Endothelial cell of umbilical vein (primary cell): ENCODE results near the gene DOCK7. TPM values are rescaled to one million over a fixed set of nuclear protein-coding genes. Genes with fewer than 3 reads are reported as not detected.
A peak's percentile ranks its signal among the peaks of the same experiment; 100 is the strongest.

Source experiments
- BruUV-seq: library from RNA; stranded (reverse); fragments of 400-500 nt; replicated peaks from 2 replicates; lab custom pipeline; 2021; lab: Mats Ljungman, UMichigan
- CTCF ChIA-PET: fragments of 300-600, 350-600 bp; sonication (Branson Sonifier 250); formaldehyde crosslinking; loops from one replicate; lab custom pipeline; 2021; ENCODE audit warnings: antibody characterized with exemption, inconsistent platforms; lab: Charles Lee
- POLR2A ChIA-PET: fragments of 300-600, 350-600 bp; sonication (Branson Sonifier 250); formaldehyde crosslinking; loops from one replicate; lab custom pipeline; 2021; ENCODE audit warnings: antibody characterized with exemption, inconsistent platforms; lab: Charles Lee
- DNase-seq: peaks from one replicate; pipeline ENCODE4 v3.0.0-alpha.2; 2011; ENCODE audit warnings: low read depth, low spot score
- FAIRE-seq: peaks from 2 replicates; lab custom pipeline; 2011; peaks lifted over from hg19 to GRCh38; lab: Jason Lieb, UNC
- H2AFZ ChIP-seq: 2 replicates; pipeline ENCODE4 v1.6.0; 2012; ENCODE audit warnings: low read depth, low read length, control low read depth, inconsistent platforms
- H3K27ac ChIP-seq: 2 replicates; pipeline ENCODE4 v1.5.1; 2011; ENCODE audit warnings: low read depth, mild to moderate bottlenecking, control low read depth, low read length, moderate library complexity; ENCODE audit not compliant: insufficient read depth
- H3K27me3 ChIP-seq, 2 experiments: 2 replicates each; pipeline versions ENCODE4 v1.6.0 to v1.6.1; 2011; ENCODE audit warnings: low read length in 2 of 2, mixed read lengths in 1 of 2; ENCODE audit not compliant: control insufficient read depth in 2 of 2, insufficient read depth in 2 of 2
- H3K36me3 ChIP-seq, 2 experiments: 2 replicates in 1 of 2; 3 replicates in 1 of 2; pipeline ENCODE4 v1.5.1; 2011; ENCODE audit warnings: low read length in 2 of 2, mild to moderate bottlenecking in 1 of 2, moderate library complexity in 1 of 2; ENCODE audit not compliant: control insufficient read depth in 2 of 2, insufficient read depth in 2 of 2; ENCODE audit errors: extremely low read depth in 1 of 2
- H3K4me1 ChIP-seq: 3 replicates; pipeline ENCODE4 v1.5.1; 2011; ENCODE audit warnings: mild to moderate bottlenecking, low read length; ENCODE audit not compliant: control insufficient read depth, insufficient read depth; ENCODE audit errors: extremely low read depth
- H3K4me2 ChIP-seq: 2 replicates; pipeline ENCODE4 v1.6.1; 2011; ENCODE audit warnings: low read length, control low read depth, mixed read lengths; ENCODE audit not compliant: insufficient read depth
- H3K4me3 ChIP-seq, 3 experiments: fragments of 200-600 bp in 1 of 3; sonication (generic), shearing (Covaris generic) in 1 of 3; replicated peaks in 1 of 3; 2 replicates each; pipeline ENCODE4 v1.5.1; 2011 to 2016; ENCODE audit warnings: control low read depth in 3 of 3, low read length in 3 of 3, mild to moderate bottlenecking in 2 of 3, inconsistent platforms in 1 of 3, low read depth in 1 of 3, moderate library complexity in 1 of 3; ENCODE audit not compliant: insufficient read depth in 1 of 3
- H3K79me2 ChIP-seq: 2 replicates; pipeline ENCODE4 v1.6.0; 2012; ENCODE audit warnings: low read length, inconsistent platforms; ENCODE audit not compliant: control insufficient read depth, insufficient read depth
- H3K9ac ChIP-seq: replicated peaks from 2 replicates; pipeline ENCODE3; 2011; ENCODE audit warnings: low read length, control low read depth; ENCODE audit not compliant: insufficient read depth; ENCODE audit errors: extremely low read depth
- H3K9me1 ChIP-seq: replicated peaks from 3 replicates; pipeline ENCODE4 v1.6.0; 2011; ENCODE audit warnings: mild to moderate bottlenecking, low read length; ENCODE audit not compliant: control insufficient read depth, insufficient read depth; ENCODE audit errors: extremely low read depth
- H3K9me3 ChIP-seq: replicated peaks from 2 replicates; pipeline ENCODE4 v1.5.1; 2012; ENCODE audit warnings: low read length, inconsistent platforms; ENCODE audit not compliant: control insufficient read depth, insufficient read depth
- H4K20me1 ChIP-seq: replicated peaks from 2 replicates; pipeline ENCODE3; 2011; ENCODE audit warnings: mild to moderate bottlenecking, low read length; ENCODE audit not compliant: control insufficient read depth, insufficient read depth; ENCODE audit errors: extremely low read depth
- CTCF ChIP-seq, 2 donors: IDR thresholded peaks; 1 replicate in 1 of 2; 2 replicates in 1 of 2; pipeline ENCODE4 v1.5.1; 2011; ENCODE audit warnings: low read length in 2 of 2, mild to moderate bottlenecking in 2 of 2, moderate library complexity in 2 of 2, control low read depth in 1 of 2, inconsistent platforms in 1 of 2, low read depth in 1 of 2; ENCODE audit not compliant: insufficient read depth in 1 of 2; ENCODE audit errors: extremely low read depth in 1 of 2
- EZH2 ChIP-seq: IDR thresholded peaks from 2 replicates; pipeline ENCODE4 v1.6.1; 2012; ENCODE audit warnings: borderline replicate concordance, low read depth, mild to moderate bottlenecking, moderate library complexity, low read length, inconsistent platforms; ENCODE audit not compliant: severe bottlenecking
- FOS ChIP-seq: IDR thresholded peaks from 2 replicates; pipeline ENCODE4 v1.6.1; 2011; ENCODE audit warnings: mild to moderate bottlenecking, low read length, moderate library complexity, borderline replicate concordance; ENCODE audit not compliant: insufficient read depth
- GATA2 ChIP-seq: IDR thresholded peaks from 2 replicates; pipeline ENCODE4 v1.7.0; 2011; ENCODE audit warnings: low read depth, mild to moderate bottlenecking, moderate library complexity, mixed read lengths, low read length; ENCODE audit not compliant: insufficient read length, insufficient read depth
- JUN ChIP-seq: IDR thresholded peaks from 2 replicates; pipeline ENCODE4 v1.6.1; 2011; ENCODE audit warnings: borderline replicate concordance, low read depth; ENCODE audit not compliant: insufficient read length, insufficient read depth
- MAX ChIP-seq: IDR thresholded peaks from 2 replicates; pipeline ENCODE4 v1.6.1; 2011; ENCODE audit not compliant: insufficient read depth, insufficient read length
- MYC ChIP-seq: IDR thresholded peaks from one replicate; pipeline ENCODE4 v1.6.1; 2011; ENCODE audit warnings: mild to moderate bottlenecking, low read depth, low read length
- POLR2A ChIP-seq: IDR thresholded peaks from 2 replicates; pipeline ENCODE4 v1.6.1; 2012; ENCODE audit warnings: low read depth, mild to moderate bottlenecking, control low read depth, low read length
- POLR2AphosphoS5 ChIP-seq: IDR thresholded peaks from 2 replicates; pipeline ENCODE4 v1.6.1; 2012; ENCODE audit warnings: low read depth, mild to moderate bottlenecking, control low read depth, low read length, moderate library complexity; ENCODE audit not compliant: insufficient read depth
- dilution Hi-C: fragments of 300-500 bp; cut with MboI; formaldehyde crosslinking; loops from one replicate; pipeline ENCODE4 v1.15.0; 2019; ENCODE audit warnings: low sequenced_read_pairs; ENCODE audit not compliant: extremely low pct_ligation_motif_present
- intact Hi-C: fragments of 100-400 bp; cut with micrococcal nuclease; formaldehyde crosslinking; loops from one replicate; pipeline ENCODE4 v1.10.0; 2022
- polyA plus RNA-seq, 4 experiments: library from polyadenylated mRNA; depleted of rRNA in 3 of 4; stranded (reverse) in 3 of 4; unstranded in 1 of 4; fragments of >200 nt; gene quantifications; 2 replicates each; pipeline versions ENCODE4 v1.2.1 to v1.2.3, GENCODE V29; 2011 to 2012; ENCODE audit warnings: missing spikeins in 1 of 4
- total RNA-seq: library from RNA; stranded (reverse); gene quantifications from 2 replicates; pipeline ENCODE4 v1.2.3, GENCODE V29; 2021

The DOCK7 gene
- total and polyA plus RNA-seq, 2 donors (not counting 3 experiments of a cell fraction or from before 2014, with no cell fraction given) = 9.4 to 31.9 TPM

GRCh38 chr1:62530516-62531154, 157.6 kb downstream of the DOCK7 start:
- Histone ChIP-seq H3K36me3 (peaks cover 0 to 3% of the 10 kb centered on the region in 2 experiments), H3K4me2 (no peak overlapping the region), H3K79me2 (no peaks in the 10 kb centered on the region), H4K20me1 (no peaks in the 10 kb centered on the region), H3K27ac (no peak overlapping the region), H3K9ac (no peak overlapping the region), H3K9me3 (no peaks in the 10 kb centered on the region), H3K4me3 (no peak overlapping the region), H3K27me3 (no peaks in the 10 kb centered on the region), H3K4me1 (peaks cover 3% of the 10 kb centered on the region), H2AFZ (no peak overlapping the region), H3K9me1 (no peaks in the 10 kb centered on the region)
- dilution Hi-C loops = no loop called here
- CTCF ChIA-PET = interaction anchor here (0.8 to 3.4 kb wide), 10 partner anchors 17 to 355 kb away, joined by 3 to 84 read pairs (median 4); no protein-coding TSS in a partner anchor
- no TSS peak for BruUV-seq
- TF ChIP-seq CTCF (IDR thresholded peaks at IDR 0.05; ENCODE audit: extremely low read depth in 1 of 2, insufficient read depth in 1 of 2, low read depth in 1 of 2, low read length in 2 of 2) = peak; percentile 36 to 57
- no peak for TF ChIP-seq FOS
- DNase-seq = peak; percentile 29
- FAIRE-seq = no peak
- intact Hi-C loops = loop anchor here (1.0 to 2.0 kb wide), 2 partner anchors 158 to 216 kb away; partner anchors contain the start of gene DOCK7
- POLR2A ChIA-PET = no interaction called here

- TF ChIP-seq JUN (no peak), GATA2 (no peak), MYC (no peak), FOS (no peak), CTCF (IDR thresholded peaks at IDR 0.05; ENCODE audit: extremely low read depth in 1 of 2, insufficient read depth in 1 of 2, low read depth in 1 of 2, low read length in 2 of 2) (no peak), MAX (no peak), POLR2A (no peak), POLR2AphosphoS5 (no peak), EZH2 (no peak)
- Histone ChIP-seq H2AFZ (no peak overlapping the region), H3K9me3 (no peaks in the 10 kb centered on the region), H3K27me3 (no peaks in the 10 kb centered on the region), H3K4me3 (no peak overlapping the region), H3K79me2 (no peaks in the 10 kb centered on the region), H3K4me2 (no peak overlapping the region), H4K20me1 (no peaks in the 10 kb centered on the region), H3K27ac (no peak overlapping the region), H3K9me1 (no peaks in the 10 kb centered on the region), H3K4me1 (peaks cover 3% of the 10 kb centered on the region), H3K9ac (no peak overlapping the region), H3K36me3 (no peaks in the 10 kb centered on the region)
- ChIA-PET POLR2A (no interaction called here), CTCF (interaction anchor here (0.8 to 3.4 kb wide), 8 partner anchors 9 to 218 kb away, joined by 3 to 84 read pairs (median 4); no protein-coding TSS in a partner anchor)
- BruUV-seq = no TSS peak
- intact Hi-C loops (no loop called here), dilution Hi-C loops (no loop called here)
- no peak for DNase-seq
- no peak for FAIRE-seq
Observed at GRCh38 chr1:62529227-62529626, 159.0 kb downstream of the DOCK7 start.
